CD4-positive, alpha-beta memory T cell (primary cell): Measurements from ENCODE around the gene UBE3C. TPM values are rescaled to one million over a fixed set of nuclear protein-coding genes. Genes with fewer than 3 reads are reported as not detected.
A peak's percentile ranks its signal among the peaks of the same experiment; 100 is the strongest.

Experiments
- CTCF ChIA-PET: fragments of 350-600 bp; sonication (Branson Sonifier 250); formaldehyde crosslinking; loops from one replicate; lab custom pipeline; 2021; ENCODE audit warnings: inconsistent platforms; ENCODE audit not compliant: partially characterized antibody; lab: Charles Lee
- POLR2A ChIA-PET: fragments of 350-600 bp; sonication (Branson Sonifier 250); formaldehyde crosslinking; loops from one replicate; lab custom pipeline; 2021; ENCODE audit not compliant: partially characterized antibody; lab: Charles Lee
- DNase-seq, 5 donors: peaks; one replicate each; pipeline versions ENCODE4 v3.0.0 to v3.0.0-alpha.2; 2020 to 2022; ENCODE audit warnings: mixed read lengths in 1 of 5
- H3K27ac ChIP-seq: one replicate; pipeline ENCODE4 v1.7.0; 2013; ENCODE audit warnings: low read depth, low read length
- H3K27me3 ChIP-seq: 2 replicates; pipeline ENCODE4 v1.7.0; 2013; ENCODE audit warnings: mild to moderate bottlenecking, low read length, moderate library complexity; ENCODE audit not compliant: insufficient read depth
- H3K36me3 ChIP-seq: 2 replicates; pipeline ENCODE4 v1.7.0; 2013; ENCODE audit warnings: mild to moderate bottlenecking, low read length, moderate library complexity; ENCODE audit not compliant: insufficient read depth
- H3K4me1 ChIP-seq: 2 replicates; pipeline ENCODE4 v1.7.0; 2013; ENCODE audit warnings: mild to moderate bottlenecking, low read length, moderate library complexity; ENCODE audit not compliant: insufficient read depth
- H3K4me3 ChIP-seq, 2 donors: one replicate each; pipeline ENCODE4 v1.7.0; 2013; ENCODE audit warnings: low read length in 2 of 2, mild to moderate bottlenecking in 1 of 2
- H3K9me3 ChIP-seq, 2 donors: one replicate each; pipeline ENCODE4 v1.7.0; 2013; ENCODE audit warnings: low read length in 2 of 2, control low read depth in 1 of 2; ENCODE audit not compliant: control insufficient read depth in 1 of 2
- H3K27ac Mint-ChIP-seq, 7 donors: one replicate each; pipeline ENCODE4 v1.8.0; 2020 to 2021; ENCODE audit warnings: mixed read lengths in 7 of 7, mild to moderate bottlenecking in 6 of 7, inconsistent platforms in 3 of 7, moderate library complexity in 3 of 7
- H3K27me3 Mint-ChIP-seq, 2 donors: one replicate each; pipeline ENCODE4 v1.8.0; 2020 to 2021; ENCODE audit warnings: mixed read lengths in 2 of 2
- H3K36me3 Mint-ChIP-seq, 2 donors: one replicate each; pipeline ENCODE4 v1.8.0; 2020 to 2021; ENCODE audit warnings: mixed read lengths in 2 of 2, inconsistent platforms in 1 of 2, mild to moderate bottlenecking in 1 of 2
- H3K4me1 Mint-ChIP-seq, 4 donors: one replicate each; pipeline ENCODE4 v1.8.0; 2020 to 2021; ENCODE audit warnings: mixed read lengths in 4 of 4, mild to moderate bottlenecking in 1 of 4
- H3K4me3 Mint-ChIP-seq, 8 donors: one replicate each; pipeline ENCODE4 v1.8.0; 2020 to 2021; ENCODE audit warnings: mixed read lengths in 8 of 8, mild to moderate bottlenecking in 7 of 8, moderate library complexity in 6 of 8, inconsistent platforms in 3 of 8
- H3K9me3 Mint-ChIP-seq, 8 donors: one replicate each; pipeline ENCODE4 v1.8.0; 2020 to 2021; ENCODE audit warnings: mixed read lengths in 8 of 8, mild to moderate bottlenecking in 5 of 8, inconsistent platforms in 3 of 8, moderate library complexity in 1 of 8
- intact Hi-C: fragments of 100-400 bp; cut with micrococcal nuclease; formaldehyde crosslinking; loops from one replicate; pipeline ENCODE4 v1.15.1; 2023
- polyA plus RNA-seq, 2 donors: library from polyadenylated mRNA; unstranded; fragments of 300-500 nt; fragmentation: Illumina TruSeq; gene quantifications; one replicate each; pipeline ENCODE4 v1.2.3, GENCODE V29; 2021
- total RNA-seq, 2 experiments: library from RNA; stranded (reverse); gene quantifications; one replicate each; pipeline ENCODE4 v1.2.3, GENCODE V29; 2021

UBE3C gene
- total and polyA plus RNA-seq, 4 experiments from 2014 or later, result 32.6 to 59.7 (median 46.8) TPM

- CTCF ChIA-PET, result interaction anchor here (0.7 to 1.3 kb wide), 2 partner anchors 11 to 1780 kb away, joined by 4 read pairs; no protein-coding TSS in a partner anchor
- Histone ChIP-seq H3K27me3 (no peaks in the 10 kb centered on the region), H3K9me3 (no peaks in the 10 kb centered on the region), H3K4me3 (no peak overlapping the region), H3K4me1 (no peaks in the 10 kb centered on the region), H3K36me3 (no peaks in the 10 kb centered on the region), H3K27ac (no peak overlapping the region)
- Mint-ChIP-seq H3K9me3 (peaks cover 0 to 7% (median 4%) of the 10 kb centered on the region in 8 donors), H3K4me1 (no peaks in the 10 kb centered on the region), H3K36me3 (peaks cover 0 to 3% of the 10 kb centered on the region in 2 donors), H3K27me3 (peaks cover 1 to 3% of the 10 kb centered on the region in 2 donors), H3K27ac (no peak overlapping the region), H3K4me3 (no peak overlapping the region)
- no peak for DNase-seq
- POLR2A ChIA-PET, result no interaction called here
- intact Hi-C loops, result no loop called here
These were observed 17.5 kb upstream of the UBE3C start for GRCh38 chr7:157121184-157121715.

- Histone ChIP-seq H3K4me1 (no peaks in the 10 kb centered on the region), H3K27ac (no peak overlapping the region), H3K36me3 (no peaks in the 10 kb centered on the region), H3K27me3 (no peaks in the 10 kb centered on the region), H3K9me3 (no peaks in the 10 kb centered on the region), H3K4me3 (no peak overlapping the region)
- peaks cover 0 to 2% (median under 1%) of the 10 kb centered on the region in 8 donors for H3K9me3 Mint-ChIP-seq
- CTCF ChIA-PET, result no interaction called here
- POLR2A ChIA-PET, result no interaction called here
- H3K27ac Mint-ChIP-seq, result no peak overlapping the region
- peaks cover 0 to 6% of the 10 kb centered on the region in 2 donors for H3K27me3 Mint-ChIP-seq
- H3K36me3 Mint-ChIP-seq, result peaks cover 0 to under 1% of the 10 kb centered on the region in 2 donors
- no peaks in the 10 kb centered on the region for H3K4me1 Mint-ChIP-seq
- no peak for DNase-seq
- H3K4me3 Mint-ChIP-seq, result no peak overlapping the region
- intact Hi-C loops, result no loop called here
These were observed 15.8 kb upstream of the UBE3C start for GRCh38 chr7:157122800-157123495.

GRCh38 chr7:157124690-157125089, 14.0 kb upstream of the UBE3C start:
- no peak for DNase-seq
- Mint-ChIP-seq H3K4me3 (no peak overlapping the region), H3K4me1 (no peaks in the 10 kb centered on the region), H3K36me3 (no peaks in the 10 kb centered on the region), H3K9me3 (no peaks in the 10 kb centered on the region), H3K27ac (no peak overlapping the region), H3K27me3 (peaks cover 3 to 13% of the 10 kb centered on the region in 2 donors)
- no peak overlapping the region for H3K27ac ChIP-seq
- ChIA-PET POLR2A (no interaction called here), CTCF (no interaction called here)
- H3K9me3 ChIP-seq, result no peaks in the 10 kb centered on the region
- no peaks in the 10 kb centered on the region for H3K4me1 ChIP-seq
- H3K36me3 ChIP-seq, result no peaks in the 10 kb centered on the region
- intact Hi-C loops, result no loop called here
- no peak overlapping the region for H3K4me3 ChIP-seq
- H3K27me3 ChIP-seq, result no peaks in the 10 kb centered on the region

- H3K27me3 ChIP-seq, result no peaks in the 10 kb centered on the region
- ChIA-PET CTCF (no interaction called here), POLR2A (no interaction called here)
- Mint-ChIP-seq H3K27ac (no peak overlapping the region), H3K4me3 (no peak overlapping the region), H3K36me3 (no peaks in the 10 kb centered on the region), H3K27me3 (peaks cover 10 to 13% of the 10 kb centered on the region in 2 donors), H3K4me1 (no peaks in the 10 kb centered on the region), H3K9me3 (no peaks in the 10 kb centered on the region)
- no peaks in the 10 kb centered on the region for H3K9me3 ChIP-seq
- no peaks in the 10 kb centered on the region for H3K36me3 ChIP-seq
- H3K27ac ChIP-seq, result no peak overlapping the region
- DNase-seq, result no peak
- H3K4me3 ChIP-seq, result no peak overlapping the region
- H3K4me1 ChIP-seq, result no peaks in the 10 kb centered on the region
- intact Hi-C loops, result no loop called here
These were observed 13.1 kb upstream of the UBE3C start for GRCh38 chr7:157125376-157126223.

GRCh38 chr7:157126921-157127320, 11.8 kb upstream of the UBE3C start:
- Mint-ChIP-seq H3K27ac (no peak overlapping the region), H3K36me3 (no peaks in the 10 kb centered on the region), H3K9me3 (no peaks in the 10 kb centered on the region), H3K27me3 (peaks cover 10 to 16% of the 10 kb centered on the region in 2 donors), H3K4me1 (no peaks in the 10 kb centered on the region), H3K4me3 (no peak overlapping the region)
- CTCF ChIA-PET, result no interaction called here
- intact Hi-C loops, result no loop called here
- Histone ChIP-seq H3K4me3 (no peak overlapping the region), H3K27ac (no peak overlapping the region), H3K36me3 (no peaks in the 10 kb centered on the region), H3K27me3 (no peaks in the 10 kb centered on the region), H3K4me1 (no peaks in the 10 kb centered on the region), H3K9me3 (no peaks in the 10 kb centered on the region)
- no peak for DNase-seq
- POLR2A ChIA-PET, result no interaction called here

- Mint-ChIP-seq H3K9me3 (no peaks in the 10 kb centered on the region), H3K27ac (peak overlapping the region in 1 of 7 donors; percentile 57), H3K27me3 (peaks cover 10 to 16% of the 10 kb centered on the region in 2 donors), H3K4me3 (no peak overlapping the region), H3K4me1 (no peaks in the 10 kb centered on the region), H3K36me3 (no peaks in the 10 kb centered on the region)
- H3K9me3 ChIP-seq, result no peaks in the 10 kb centered on the region
- intact Hi-C loops, result no loop called here
- POLR2A ChIA-PET, result no interaction called here
- CTCF ChIA-PET, result no interaction called here
- no peaks in the 10 kb centered on the region for H3K27me3 ChIP-seq
- H3K27ac ChIP-seq, result no peak overlapping the region
- H3K36me3 ChIP-seq, result no peaks in the 10 kb centered on the region
- no peak for DNase-seq
- H3K4me1 ChIP-seq, result no peaks in the 10 kb centered on the region
- no peak overlapping the region for H3K4me3 ChIP-seq
These were observed 9.5 kb upstream of the UBE3C start for GRCh38 chr7:157129200-157129599.

GRCh38 chr7:157129907-157130460, 8.7 kb upstream of the UBE3C start:
- Histone ChIP-seq H3K27me3 (no peaks in the 10 kb centered on the region), H3K27ac (no peak overlapping the region), H3K9me3 (no peaks in the 10 kb centered on the region), H3K36me3 (no peaks in the 10 kb centered on the region), H3K4me1 (no peaks in the 10 kb centered on the region), H3K4me3 (no peak overlapping the region)
- no peak for DNase-seq
- intact Hi-C loops, result no loop called here
- Mint-ChIP-seq H3K9me3 (no peaks in the 10 kb centered on the region), H3K4me1 (no peaks in the 10 kb centered on the region), H3K36me3 (no peaks in the 10 kb centered on the region), H3K27ac (no peak overlapping the region), H3K4me3 (no peak overlapping the region), H3K27me3 (peaks cover 10 to 14% of the 10 kb centered on the region in 2 donors)
- ChIA-PET POLR2A (no interaction called here), CTCF (interaction anchor here (1.2 kb wide), 1 partner anchor 17 kb away, joined by 3 read pairs; no protein-coding TSS in a partner anchor)
